Left ventricle myocardium superior (tissue), 1 donor: ENCODE results near the gene CCDC88C. TPM values are rescaled to one million over a fixed set of nuclear protein-coding genes. Genes with fewer than 3 reads are reported as not detected.
"Not testable (repeated sequence)": the region's sequence is repeated elsewhere in the genome, so short reads cannot be mapped to it uniquely, and the experiment has no call there.

ENCODE experiments used
- ATAC-seq: fragments of 200-7000 bp; cut with Tn5 transposase; one replicate; pipeline ENCODE4 v1.9.1; 2020; ENCODE audit warnings: mild to moderate bottlenecking, moderate library complexity
- DNase-seq: peaks from one replicate; pipeline ENCODE4 v3.0.0-alpha.2; 2020
- intact Hi-C: fragments of 100-400 bp; cut with micrococcal nuclease; formaldehyde crosslinking; loops from one replicate; pipeline ENCODE4 v1.11.0; 2022
- total RNA-seq: library from RNA; stranded (reverse); fragmentation: NEBNext Ultra II Directional; extraction: Animal tissue kit (Norgen Biotek cat#: 25700); gene quantifications from one replicate; pipeline ENCODE4 v1.2.1, GENCODE V29; 2021
- donor health status: DM: no; HTN: yes; CAD: no; lungs with severe emphysema.

The CCDC88C gene
- total RNA-seq, 1 donor from 2014 or later, result 3.2 TPM

- DNase-seq (no peak), ATAC-seq (no peak)
- intact Hi-C loops, result no loop called here
Measured at GRCh38 chr14:91254461-91254860, 163.2 kb downstream of the CCDC88C start.

GRCh38 chr14:91253795-91254323, 163.8 kb downstream of the CCDC88C start:
- DNase-seq (no peak), ATAC-seq (no peak)

GRCh38 chr14:91252871-91253794, 164.5 kb downstream of the CCDC88C start:
- DNase-seq (peak; percentile 76), ATAC-seq (peak; percentile 64)
- intact Hi-C loops, result no loop called here

More at GRCh38 chr14:91253795-91254323, 163.8 kb downstream of the CCDC88C start:
- intact Hi-C loops, result no loop called here

GRCh38 chr14:91250912-91251311, 166.7 kb downstream of the CCDC88C start:
- DNase-seq (no peak), ATAC-seq (peak; percentile 37)
- intact Hi-C loops, result no loop called here

- no peak for ATAC-seq
- intact Hi-C loops, result no loop called here
- no peak for DNase-seq
Measured at GRCh38 chr14:91249841-91250616, 167.6 kb downstream of the CCDC88C start.

- intact Hi-C loops, result no loop called here
- DNase-seq (no peak), ATAC-seq (no peak)
Measured at GRCh38 chr14:91246051-91246852, 171.4 kb downstream of the CCDC88C start.

- ATAC-seq, DNase-seq, intact Hi-C loops: not testable (repeated sequence)
Measured at GRCh38 chr14:91245616-91246015, 172.0 kb downstream of the CCDC88C start.

GRCh38 chr14:91245029-91245428, 172.6 kb downstream of the CCDC88C start:
- ATAC-seq, result peak; percentile 8
- DNase-seq, result no peak
- intact Hi-C loops, result no loop called here

GRCh38 chr14:91244501-91244901, 173.1 kb downstream of the CCDC88C start, which contains the start of gene GPR68:
GPR68 (minus strand) TSS chr14:91244704; CDS start chr14:91235050, 9,654 bp downstream.
- DNase-seq (peak; percentile 66), ATAC-seq (peak; percentile 77)
- intact Hi-C loops, result no loop called here

- intact Hi-C loops, result no loop called here
- DNase-seq, result no peak
- ATAC-seq, result no peak
Measured at GRCh38 chr14:91243074-91243471, 174.5 kb downstream of the CCDC88C start.

- intact Hi-C loops, result no loop called here
- ATAC-seq (no peak), DNase-seq (no peak)
Measured at GRCh38 chr14:91242635-91243034, 175.0 kb downstream of the CCDC88C start.

- ATAC-seq (no peak), DNase-seq (no peak)
- intact Hi-C loops, result no loop called here
Measured at GRCh38 chr14:91241863-91242262, 175.8 kb downstream of the CCDC88C start.

- intact Hi-C loops, result no loop called here
- DNase-seq, result no peak
Measured at GRCh38 chr14:91238661-91239060, 179.0 kb downstream of the CCDC88C start.

GRCh38 chr14:91238085-91238484, 179.5 kb downstream of the CCDC88C start:
- intact Hi-C loops, result no loop called here
- no peak for ATAC-seq
- DNase-seq, result no peak

More at GRCh38 chr14:91238661-91239060, 179.0 kb downstream of the CCDC88C start:
- ATAC-seq, result no peak

- intact Hi-C loops, result no loop called here
- no peak for ATAC-seq
Measured at GRCh38 chr14:91237219-91237618, 180.4 kb downstream of the CCDC88C start.

GRCh38 chr14:91235841-91236240, 181.8 kb downstream of the CCDC88C start:
- intact Hi-C loops, result no loop called here
- ATAC-seq (no peak), DNase-seq (no peak)

More at GRCh38 chr14:91237219-91237618, 180.4 kb downstream of the CCDC88C start:
- DNase-seq, result no peak

GRCh38 chr14:91234791-91235114, 182.9 kb downstream of the CCDC88C start:
- DNase-seq (no peak), ATAC-seq (no peak)
- intact Hi-C loops, result no loop called here

- DNase-seq (peak; percentile 44), ATAC-seq (peak; percentile 8)
- intact Hi-C loops, result no loop called here
Measured at GRCh38 chr14:91233936-91234790, 183.5 kb downstream of the CCDC88C start.
